IMR-90 (cell line): ENCODE data around the gene PLCXD1. TPM values are rescaled to one million over a fixed set of nuclear protein-coding genes. Genes with fewer than 3 reads are reported as not detected.
A peak's percentile ranks its signal among the peaks of the same experiment; 100 is the strongest.

Source experiments
- ATAC-seq: fragments of 200-7000 bp; cut with Tn5 transposase; 2 replicates; pipeline ENCODE4 v1.9.1; 2020; ENCODE audit warnings: low read depth, mild to moderate bottlenecking, moderate library complexity
- BruUV-seq: library from RNA; stranded (reverse); fragments of 400-500 nt; replicated peaks from 2 replicates; lab custom pipeline; 2021; lab: Mats Ljungman, UMichigan
- CTCF ChIA-PET: fragments of 300-600 bp; formaldehyde crosslinking; extraction: SDS; loops from one replicate; lab custom pipeline; 2021; ENCODE audit warnings: antibody characterized with exemption; lab: Yijun Ruan, JAX
- POLR2A ChIA-PET: fragments of 300-600 bp; sonication (Branson Sonifier 250); formaldehyde crosslinking; loops from one replicate; lab custom pipeline; 2022; ENCODE audit warnings: antibody characterized with exemption; ENCODE audit not compliant: unreplicated experiment; lab: Charles Lee
- DNase-seq: peaks from one replicate; pipeline ENCODE4 v3.0.0; 2013
- H2AFZ ChIP-seq: replicated peaks from 2 replicates; pipeline ENCODE3; 2013; ENCODE audit warnings: low read length, mild to moderate bottlenecking; ENCODE audit not compliant: poor library complexity
- H2AK5ac ChIP-seq: 2 replicates; pipeline ENCODE4 v1.6.1; 2013; ENCODE audit warnings: low read depth, low read length, inconsistent platforms
- H2AK9ac ChIP-seq: replicated peaks from 2 replicates; pipeline ENCODE3; 2013; ENCODE audit warnings: mild to moderate bottlenecking, low read depth, low read length, moderate library complexity; ENCODE audit not compliant: poor library complexity
- H2BK120ac ChIP-seq: 2 replicates; pipeline ENCODE4 v1.6.1; 2013; ENCODE audit warnings: low read depth, low read length, inconsistent platforms
- H2BK15ac ChIP-seq: 3 replicates; pipeline ENCODE4 v1.6.1; 2013; ENCODE audit warnings: low read depth, low read length, inconsistent platforms
- H2BK20ac ChIP-seq: 2 replicates; pipeline ENCODE4 v1.6.1; 2013; ENCODE audit warnings: low read depth, mild to moderate bottlenecking, inconsistent platforms, low read length, moderate library complexity
- H2BK5ac ChIP-seq: 2 replicates; pipeline ENCODE4 v1.6.1; 2013; ENCODE audit warnings: mild to moderate bottlenecking, low read depth, low read length, inconsistent platforms; ENCODE audit not compliant: poor library complexity, severe bottlenecking
- H3K14ac ChIP-seq: replicated peaks from 2 replicates; pipeline ENCODE4 v1.6.1; 2013; ENCODE audit warnings: low read depth, low read length, inconsistent platforms
- H3K18ac ChIP-seq: 2 replicates; pipeline ENCODE4 v1.6.1; 2013; ENCODE audit warnings: low read depth, low read length, control low read depth
- H3K23ac ChIP-seq: 2 replicates; pipeline ENCODE4 v1.6.1; 2013; ENCODE audit warnings: low read depth, low read length, inconsistent platforms
- H3K27ac ChIP-seq: 2 replicates; pipeline ENCODE4 v1.5.1; 2013; ENCODE audit warnings: mild to moderate bottlenecking, control low read depth, low read length; ENCODE audit not compliant: insufficient read depth
- H3K27me3 ChIP-seq: 2 replicates; pipeline ENCODE4 v1.6.1; 2013; ENCODE audit warnings: low read length; ENCODE audit not compliant: control insufficient read depth, insufficient read depth
- H3K36me3 ChIP-seq: 2 replicates; pipeline ENCODE4 v1.6.1; 2013; ENCODE audit warnings: low read length, mixed read lengths; ENCODE audit not compliant: control insufficient read depth, insufficient read depth
- H3K4ac ChIP-seq: 2 replicates; pipeline ENCODE4 v1.6.1; 2013; ENCODE audit warnings: low read depth, low read length, inconsistent platforms
- H3K4me1 ChIP-seq: 2 replicates; pipeline ENCODE4 v1.6.1; 2013; ENCODE audit warnings: low read length, mixed read lengths; ENCODE audit not compliant: control insufficient read depth, insufficient read depth
- H3K4me2 ChIP-seq: 2 replicates; pipeline ENCODE4 v1.6.1; 2013; ENCODE audit warnings: low read depth, mild to moderate bottlenecking, control low read depth, low read length, moderate library complexity
- H3K4me3 ChIP-seq: 2 replicates; pipeline ENCODE4 v1.5.1; 2013; ENCODE audit warnings: low read depth, mild to moderate bottlenecking, control low read depth, low read length, moderate library complexity; ENCODE audit not compliant: insufficient read depth
- H3K56ac ChIP-seq: 2 replicates; pipeline ENCODE4 v1.6.1; 2013; ENCODE audit warnings: low read length, inconsistent platforms; ENCODE audit not compliant: insufficient read depth; ENCODE audit errors: extremely low read depth
- H3K79me1 ChIP-seq, 2 experiments: 2 replicates each; pipeline ENCODE4 v1.6.1; 2013; ENCODE audit warnings: low read length in 2 of 2, inconsistent platforms in 1 of 2, low read depth in 1 of 2
- H3K9ac ChIP-seq: 2 replicates; pipeline ENCODE4 v1.6.1; 2013; ENCODE audit warnings: low read depth, low read length, control low read depth
- H3K9me1 ChIP-seq: 2 replicates; pipeline ENCODE4 v1.6.1; 2013; ENCODE audit warnings: low read length, inconsistent platforms; ENCODE audit not compliant: insufficient read depth
- H3K9me3 ChIP-seq: 2 replicates; pipeline ENCODE4 v1.6.1; 2013; ENCODE audit warnings: low read length; ENCODE audit not compliant: control insufficient read depth, insufficient read depth
- H4K20me1 ChIP-seq: 2 replicates; pipeline ENCODE4 v1.6.1; 2013; ENCODE audit warnings: low read length, inconsistent platforms; ENCODE audit not compliant: insufficient read depth
- H4K5ac ChIP-seq: 2 replicates; pipeline ENCODE4 v1.6.1; 2013; ENCODE audit warnings: mild to moderate bottlenecking, low read depth, low read length, control low read depth
- H4K8ac ChIP-seq, 2 experiments: 2 replicates each; pipeline ENCODE4 v1.6.1; 2013; ENCODE audit warnings: low read depth in 2 of 2, low read length in 2 of 2, control low read depth in 1 of 2, inconsistent platforms in 1 of 2
- H4K91ac ChIP-seq: 2 replicates; pipeline ENCODE4 v1.6.1; 2013; ENCODE audit warnings: low read depth, low read length, inconsistent platforms; ENCODE audit not compliant: insufficient read depth
- BHLHE40 ChIP-seq: fragments of 150-350 bp; IDR thresholded peaks from 2 replicates; pipeline ENCODE4 v1.6.1; 2016; ENCODE audit warnings: mild to moderate bottlenecking, low read depth, low read length
- MAFK ChIP-seq: IDR thresholded peaks from 2 replicates; pipeline ENCODE4 v1.6.1; 2012; ENCODE audit warnings: low read depth, low read length, improper control_type of control experiment
- MAZ ChIP-seq: IDR thresholded peaks from 2 replicates; pipeline ENCODE4 v1.6.1; 2012; ENCODE audit warnings: low read depth, mild to moderate bottlenecking, low read length, improper control_type of control experiment, moderate library complexity, borderline replicate concordance
- POLR2A ChIP-seq: IDR thresholded peaks from 2 replicates; pipeline ENCODE4 v1.6.1; 2012; ENCODE audit warnings: mild to moderate bottlenecking, low read depth, low read length
- RAD21 ChIP-seq: IDR thresholded peaks from 2 replicates; pipeline ENCODE4 v1.6.1; 2012; ENCODE audit warnings: low read length, improper control_type of control experiment
- RCOR1 ChIP-seq: IDR thresholded peaks from 2 replicates; pipeline ENCODE4 v1.6.1; 2012; ENCODE audit warnings: mild to moderate bottlenecking, low read length, improper control_type of control experiment; ENCODE audit not compliant: insufficient replicate concordance
- WGBS, 2 experiments: methylation state at CpG; one replicate each; pipeline versions ENCODE4 v1.1.5 to v1.1.7; 2013; ENCODE audit warnings: missing lambda C conversion rate in 2 of 2; ENCODE audit not compliant: insufficient read length in 1 of 2; ENCODE audit errors: extremely low coverage in 2 of 2; 5-methylcytosine and 5-hydroxymethylcytosine counted together
- dilution Hi-C: fragments of 300-500 bp; cut with HindIII; formaldehyde crosslinking; loops from one replicate; pipeline ENCODE4 v1.14.3; 2018; ENCODE audit warnings: low sequenced_read_pairs; ENCODE audit not compliant: unreplicated experiment
- in situ Hi-C: fragments of 300-500 bp; cut with MboI; formaldehyde crosslinking; loops from 3 replicates; pipeline ENCODE4 v1.14.3; 2019; ENCODE audit warnings: low sequenced_read_pairs, inconsistent platforms, mixed read lengths
- intact Hi-C: fragments of 100-400 bp; cut with micrococcal nuclease; formaldehyde crosslinking; loops from 2 replicates; pipeline ENCODE4 v1.10.0; 2022
- polyA plus RNA-seq, 3 experiments: library from polyadenylated mRNA; depleted of rRNA; stranded (reverse); fragments of >200 nt; gene quantifications; 2 replicates each; pipeline ENCODE4 v1.2.3, GENCODE V29; 2012; ENCODE audit warnings: low replicate concordance in 1 of 3
- total RNA-seq: library from RNA; depleted of rRNA; stranded (reverse); fragments of >200 nt; gene quantifications from 2 replicates; pipeline ENCODE4 v1.2.3, GENCODE V29; 2012
- TF ChIP-seq, protein P1 (sequence below): fragments of 150-350 bp; IDR thresholded peaks from 2 replicates; pipeline ENCODE4 v1.6.1; 2017; ENCODE audit warnings: mild to moderate bottlenecking, antibody characterized with exemption, low read length, low read depth

PLCXD1 gene
- total and polyA plus RNA-seq, 2 of the 4 experiments (the other 2 are of a cell fraction): 16.7 to 17.7 TPM

GRCh38 chrX:311156-312129, 30.3 kb downstream of the PLCXD1 start:
- WGBS, 2 experiments: 98 to 100% methylated on average over 1 to 26 of the region's 69 CpGs
- H3K36me3 ChIP-seq: peaks cover 64% of the 10 kb centered on the region

More at GRCh38 chrX:311156-312129, 30.3 kb downstream of the PLCXD1 start:
- H2BK20ac ChIP-seq: no peak overlapping the region
- intact Hi-C loops (no loop called here), in situ Hi-C loops (no loop called here), dilution Hi-C loops (no loop called here)
- no peak overlapping the region for H2AK9ac ChIP-seq
- ChIA-PET POLR2A (no interaction called here), CTCF (no interaction called here)
- no peak overlapping the region for H3K14ac ChIP-seq
- no peak overlapping the region for H2BK120ac ChIP-seq
- no peak overlapping the region for H2AK5ac ChIP-seq
- no peak overlapping the region for H3K9ac ChIP-seq
- H3K4ac ChIP-seq: no peak overlapping the region
- no peak overlapping the region for H3K23ac ChIP-seq
- no peaks in the 10 kb centered on the region for H3K4me1 ChIP-seq
- H3K79me1 ChIP-seq: no peaks in the 10 kb centered on the region; a peak in 1 of 4 replicates
- no peak for DNase-seq
- H2AFZ ChIP-seq: peak overlapping the region; percentile 32
- no peak overlapping the region for H4K5ac ChIP-seq
- H3K18ac ChIP-seq: no peak overlapping the region
- BruUV-seq: no TSS peak
- H2BK5ac ChIP-seq: no peak overlapping the region
- no peak overlapping the region for H3K4me3 ChIP-seq
- H3K56ac ChIP-seq: no peak overlapping the region
- H3K9me1 ChIP-seq: no peaks in the 10 kb centered on the region; the same call in 1 of the 2 replicates
- no peak overlapping the region for H4K91ac ChIP-seq
- no peak for ATAC-seq
- no peak overlapping the region for H3K4me2 ChIP-seq
- no peaks in the 10 kb centered on the region for H3K9me3 ChIP-seq
- H3K27me3 ChIP-seq: no peaks in the 10 kb centered on the region
- no peak overlapping the region for H3K27ac ChIP-seq
- H4K20me1 ChIP-seq: no peaks in the 10 kb centered on the region
- no peak for TF ChIP-seq MAZ
- no peak for TF ChIP-seq BHLHE40
- no peak for TF ChIP-seq RAD21
- TF ChIP-seq MAFK: no peak
- TF ChIP-seq RCOR1: no peak
- TF ChIP-seq, protein P1, sequence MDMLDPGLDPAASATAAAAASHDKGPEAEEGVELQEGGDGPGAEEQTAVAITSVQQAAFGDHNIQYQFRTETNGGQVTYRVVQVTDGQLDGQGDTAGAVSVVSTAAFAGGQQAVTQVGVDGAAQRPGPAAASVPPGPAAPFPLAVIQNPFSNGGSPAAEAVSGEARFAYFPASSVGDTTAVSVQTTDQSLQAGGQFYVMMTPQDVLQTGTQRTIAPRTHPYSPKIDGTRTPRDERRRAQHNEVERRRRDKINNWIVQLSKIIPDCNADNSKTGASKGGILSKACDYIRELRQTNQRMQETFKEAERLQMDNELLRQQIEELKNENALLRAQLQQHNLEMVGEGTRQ: no peak
- no peak for TF ChIP-seq POLR2A
- no peak overlapping the region for H4K8ac ChIP-seq
- no peak overlapping the region for H2BK15ac ChIP-seq
